DND-41 (cell line): ENCODE results near the gene UNC45A.
A peak's percentile ranks its signal among the peaks of the same experiment; 100 is the strongest.

Source experiments
- ATAC-seq: fragments of 200-7000 bp; cut with Tn5 transposase; 3 replicates; pipeline ENCODE4 v1.9.1; 2021; ENCODE audit warnings: low read depth; ENCODE audit not compliant: insufficient read depth
- DNase-seq: peaks from one replicate; pipeline ENCODE4 v3.0.0-alpha.2; 2020
- H2AFZ ChIP-seq: 2 replicates; pipeline ENCODE4 v1.6.0; 2012; ENCODE audit warnings: low read depth, low read length
- H3K27ac ChIP-seq: 2 replicates; pipeline ENCODE4 v1.5.1; 2012; ENCODE audit warnings: low read length, inconsistent platforms
- H3K27me3 ChIP-seq: fragments of 200-600 bp; sonication (generic); 2 replicates; pipeline ENCODE4 v1.6.0; 2012; ENCODE audit warnings: low read length, mild to moderate bottlenecking, inconsistent platforms; ENCODE audit not compliant: insufficient read depth, poor library complexity
- H3K36me3 ChIP-seq: 2 replicates; pipeline ENCODE4 v1.5.1; 2012; ENCODE audit warnings: low read length, inconsistent platforms; ENCODE audit not compliant: insufficient read depth
- H3K4me1 ChIP-seq: 2 replicates; pipeline ENCODE4 v1.5.1; 2012; ENCODE audit warnings: mild to moderate bottlenecking, low read length; ENCODE audit not compliant: insufficient read depth
- H3K4me2 ChIP-seq: 2 replicates; pipeline ENCODE4 v1.6.0; 2012; ENCODE audit warnings: mild to moderate bottlenecking, moderate library complexity, low read length, inconsistent platforms; ENCODE audit not compliant: insufficient read depth
- H3K4me3 ChIP-seq, 2 experiments: fragments of 200-600 bp in 1 of 2; shearing (Covaris generic) in 1 of 2; 2 replicates each; pipeline ENCODE4 v1.5.1; 2012 to 2016; ENCODE audit warnings: inconsistent platforms in 2 of 2, low read length in 2 of 2, mild to moderate bottlenecking in 2 of 2, low read depth in 1 of 2, moderate library complexity in 1 of 2
- H3K79me2 ChIP-seq: 2 replicates; pipeline ENCODE4 v1.6.0; 2012; ENCODE audit warnings: low read length, inconsistent platforms; ENCODE audit not compliant: insufficient read depth
- H3K9ac ChIP-seq: 2 replicates; pipeline ENCODE4 v1.6.0; 2012; ENCODE audit warnings: low read depth, mild to moderate bottlenecking, inconsistent platforms, low read length, moderate library complexity
- H3K9me3 ChIP-seq: 2 replicates; pipeline ENCODE4 v1.5.1; 2012; ENCODE audit warnings: low read length, moderate library complexity, mild to moderate bottlenecking, inconsistent platforms; ENCODE audit not compliant: insufficient read depth, severe bottlenecking
- H4K20me1 ChIP-seq: 2 replicates; pipeline ENCODE4 v1.6.0; 2012; ENCODE audit warnings: low read length; ENCODE audit not compliant: insufficient read depth
- CTCF ChIP-seq: IDR thresholded peaks from 2 replicates; pipeline ENCODE4 v1.5.1; 2012; ENCODE audit warnings: borderline replicate concordance, low read length, moderate library complexity, mild to moderate bottlenecking; ENCODE audit not compliant: poor library complexity, severe bottlenecking; ENCODE audit errors: extremely low read depth
- EZH2 ChIP-seq: IDR thresholded peaks from 3 replicates; pipeline ENCODE4 v1.6.1; 2012; ENCODE audit warnings: borderline replicate concordance, low read depth, mild to moderate bottlenecking, moderate library complexity, low read length, inconsistent platforms; ENCODE audit not compliant: severe bottlenecking

The UNC45A gene

GRCh38 chr15:90990446-90990845 is 55.4 kb downstream of the UNC45A start:
- H3K4me2 ChIP-seq = peak overlapping the region; percentile 27; the same call in 1 of the 2 replicates
- peaks cover 13% of the 10 kb centered on the region for H3K36me3 ChIP-seq
- H3K4me1 ChIP-seq = peaks cover 32% of the 10 kb centered on the region
- no peak overlapping the region for H3K9ac ChIP-seq
- TF ChIP-seq CTCF (no peak), EZH2 (no peak)
- no peak for DNase-seq
- H3K79me2 ChIP-seq = peaks cover 96% of the 10 kb centered on the region
- H2AFZ ChIP-seq = no peak overlapping the region
- H4K20me1 ChIP-seq = peaks cover 36% of the 10 kb centered on the region
- no peak overlapping the region for H3K27ac ChIP-seq
- H3K27me3 ChIP-seq = no peaks in the 10 kb centered on the region
- H3K4me3 ChIP-seq = no peak overlapping the region
- H3K9me3 ChIP-seq = no peaks in the 10 kb centered on the region
- no peak for ATAC-seq

- Histone ChIP-seq H3K79me2 (peaks cover 90% of the 10 kb centered on the region), H3K4me1 (peaks cover 41% of the 10 kb centered on the region), H2AFZ (no peak overlapping the region), H4K20me1 (peaks cover 28% of the 10 kb centered on the region), H3K36me3 (peaks cover 5% of the 10 kb centered on the region; the same call in 1 of the 2 replicates), H3K9me3 (no peaks in the 10 kb centered on the region), H3K4me3 (peak overlapping the region in 1 of 2 experiments; percentile 39; a peak in 3 of 4 replicates), H3K27ac (peak overlapping the region; percentile 44; the same call in 1 of the 2 replicates), H3K4me2 (peak overlapping the region; percentile 75; the same call in 1 of the 2 replicates), H3K9ac (no peak overlapping the region), H3K27me3 (no peaks in the 10 kb centered on the region)
- DNase-seq (no peak), ATAC-seq (no peak)
- TF ChIP-seq CTCF (no peak), EZH2 (no peak)
These were observed 56.7 kb downstream of the UNC45A start for GRCh38 chr15:90991587-90992285.

DNA sequence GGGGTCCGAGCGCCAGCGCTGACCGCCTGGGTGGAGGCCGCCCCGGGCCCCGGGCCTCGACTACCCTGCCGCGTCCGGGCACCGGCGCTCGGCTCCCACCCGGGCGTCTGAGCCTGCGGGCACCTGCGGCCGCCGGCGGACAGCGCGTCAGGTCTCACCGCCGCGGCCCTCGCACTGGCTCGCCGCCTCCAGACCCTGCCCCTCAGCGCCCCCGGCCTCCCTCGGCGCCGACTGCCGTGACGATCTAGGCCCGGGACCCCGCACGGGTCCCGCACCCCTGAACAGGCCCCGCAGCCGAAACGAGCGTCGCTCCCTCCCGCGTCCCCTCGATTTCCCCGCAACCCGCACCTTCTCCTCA is 59.0 kb downstream of the UNC45A start:
- Histone ChIP-seq H4K20me1 (peaks cover 13% of the 10 kb centered on the region), H3K4me1 (peaks cover 37% of the 10 kb centered on the region), H3K4me2 (peak overlapping the region; percentile 75), H3K4me3 (peak overlapping the region; percentile 59 to 60; a peak in 3 of 4 replicates), H3K79me2 (peaks cover 66% of the 10 kb centered on the region), H3K9ac (peak overlapping the region; percentile 96), H3K27me3 (no peaks in the 10 kb centered on the region), H2AFZ (peak overlapping the region; percentile 77), H3K36me3 (peaks cover 18% of the 10 kb centered on the region), H3K9me3 (no peaks in the 10 kb centered on the region), H3K27ac (peak overlapping the region; percentile 91)
- no peak for TF ChIP-seq EZH2
- TF ChIP-seq CTCF = no peak
- ATAC-seq (no peak; the same call in 1 of the 3 replicates), DNase-seq (no peak)
